ENCODE results near the gene ACTMAP. TPM values are rescaled to one million over a fixed set of nuclear protein-coding genes. Genes with fewer than 3 reads are reported as not detected.

ACTMAP gene
- total and polyA plus RNA-seq, 2 of the 13 experiments (the other 11 are each of a cell fraction or from before 2014, with no cell fraction given), result 2.2 to 7.9 TPM

- TF ChIP-seq ZBTB2 (CRISPR knock-in tag; IDR thresholded peaks at IDR 0.05; ENCODE audit: low read depth), result no peak
- TF ChIP-seq IRX3 (CRISPR knock-in tag; IDR thresholded peaks at IDR 0.05; ENCODE audit: borderline replicate concordance, low read depth), result no peak
- TF ChIP-seq IKZF5 (CRISPR knock-in tag; IDR thresholded peaks at IDR 0.05), result no peak
- no peak for TF ChIP-seq ZMYM2 (CRISPR knock-in tag; IDR thresholded peaks at IDR 0.05)
- no peak for TF ChIP-seq SIX1 (CRISPR knock-in tag; IDR thresholded peaks at IDR 0.05; ENCODE audit: borderline replicate concordance)
- TF ChIP-seq TFAP4 (IDR thresholded peaks at IDR 0.05; ENCODE audit: borderline replicate concordance, low read depth), result peak; percentile 52; the same call in 1 of the 2 replicates
- no peak for TF ChIP-seq ZNF737 (CRISPR knock-in tag; IDR thresholded peaks at IDR 0.05; ENCODE audit: borderline replicate concordance)
- TF ChIP-seq ZNF33A (CRISPR knock-in tag; IDR thresholded peaks at IDR 0.05; ENCODE audit: borderline replicate concordance), result no peak
- TF ChIP-seq MAFF (IDR thresholded peaks at IDR 0.05; ENCODE audit: low read depth, low read length), result no peak
- TF ChIP-seq POLR2AphosphoS5 (IDR thresholded peaks at IDR 0.05; ENCODE audit: low read depth, low read length), result 0 out of 2 replicates have a peak, but pooled peaks have one; percentile 44
- TF ChIP-seq ELF1 (CRISPR knock-in tag; IDR thresholded peaks at IDR 0.05), result peak; percentile 91
- TF ChIP-seq ZNF605 (CRISPR knock-in tag; IDR thresholded peaks at IDR 0.05), result peak; percentile 36; the same call in 1 of the 2 replicates
- peak; percentile 22; the same call in 1 of the 2 replicates for TF ChIP-seq ARID4A (CRISPR knock-in tag; IDR thresholded peaks at IDR 0.05; ENCODE audit: borderline replicate concordance)
- TF ChIP-seq ZNF784 (CRISPR knock-in tag; IDR thresholded peaks at IDR 0.05; ENCODE audit: borderline replicate concordance), result no peak
- no peak for TF ChIP-seq ZNF367 (CRISPR knock-in tag; IDR thresholded peaks at IDR 0.05; ENCODE audit: borderline replicate concordance)
- peak; percentile 90 for TF ChIP-seq NFYB (CRISPR knock-in tag; IDR thresholded peaks at IDR 0.05)
- no peak for TF ChIP-seq NR1H2 (CRISPR knock-in tag; IDR thresholded peaks at IDR 0.05; ENCODE audit: borderline replicate concordance, low read depth)
- TF ChIP-seq ZNF430 (CRISPR knock-in tag; IDR thresholded peaks at IDR 0.05), result no peak
Observed at GRCh38 chr19:40714441-40715299, 35.6 kb downstream of the ACTMAP start (continued).
